Parathyroid adenoma (tissue), 2 donors: ENCODE results near the gene PML.
A peak's percentile ranks its signal among the peaks of the same experiment; 100 is the strongest.

Source experiments
- H2AFZ ChIP-seq: fragments of 300-600 bp; sonication (generic); one replicate; pipeline ENCODE4 v1.7.0; 2017; ENCODE audit warnings: antibody characterized with exemption, mild to moderate bottlenecking
- H3K27ac ChIP-seq: fragments of 300-600 bp; sonication (generic); one replicate; pipeline ENCODE4 v1.7.0; 2017
- H3K27me3 ChIP-seq: fragments of 300-600 bp; sonication (generic); one replicate; pipeline ENCODE4 v1.7.0; 2017; ENCODE audit warnings: low read length; ENCODE audit not compliant: control insufficient read depth, insufficient read depth
- H3K36me3 ChIP-seq: fragments of 300-600 bp; sonication (generic); one replicate; pipeline ENCODE4 v1.7.0; 2017; ENCODE audit warnings: low read length; ENCODE audit not compliant: control insufficient read depth, insufficient read depth
- H3K4me1 ChIP-seq: fragments of 300-600 bp; sonication (generic); one replicate; pipeline ENCODE4 v1.7.0; 2017; ENCODE audit warnings: control low read depth
- H3K4me2 ChIP-seq: fragments of 300-600 bp; sonication (generic); one replicate; pipeline ENCODE4 v1.7.0; 2017; ENCODE audit warnings: low read length
- H3K4me3 ChIP-seq: fragments of 300-600 bp; sonication (generic); one replicate; pipeline ENCODE4 v1.7.0; 2017; ENCODE audit warnings: low read depth, low read length
- H3K79me2 ChIP-seq: fragments of 300-600 bp; sonication (generic); one replicate; pipeline ENCODE4 v1.7.0; 2017; ENCODE audit warnings: control low read depth
- H3K9ac ChIP-seq: fragments of 300-600 bp; sonication (generic); one replicate; pipeline ENCODE4 v1.7.0; 2017; ENCODE audit warnings: mild to moderate bottlenecking
- H3K9me3 ChIP-seq: fragments of 300-600 bp; sonication (generic); one replicate; pipeline ENCODE4 v1.7.0; 2017; ENCODE audit warnings: low read length; ENCODE audit not compliant: control insufficient read depth
- CTCF ChIP-seq: fragments of 300-600 bp; sonication (generic); IDR thresholded peaks from one replicate; pipeline ENCODE4 v1.7.0; 2017; ENCODE audit warnings: antibody characterized with exemption, mild to moderate bottlenecking
- donor health status: primary hyperparathyroidism.

The PML gene

GRCh38 chr15:73962433-73962832 lies 32.1 kb upstream of the PML start:
- Histone ChIP-seq H3K36me3 (no peaks in the 10 kb centered on the region), H3K79me2 (no peaks in the 10 kb centered on the region), H2AFZ (no peak overlapping the region), H3K4me1 (no peaks in the 10 kb centered on the region), H3K9me3 (no peaks in the 10 kb centered on the region), H3K4me3 (no peak overlapping the region), H3K9ac (no peak overlapping the region), H3K27ac (no peak overlapping the region), H3K4me2 (no peak overlapping the region), H3K27me3 (no peaks in the 10 kb centered on the region)
- TF ChIP-seq CTCF: no peak

- Histone ChIP-seq H2AFZ (peak overlapping the region; percentile 61), H3K4me2 (no peak overlapping the region), H3K79me2 (no peaks in the 10 kb centered on the region), H3K27ac (no peak overlapping the region), H3K36me3 (no peaks in the 10 kb centered on the region), H3K4me3 (no peak overlapping the region), H3K27me3 (no peaks in the 10 kb centered on the region), H3K9me3 (no peaks in the 10 kb centered on the region), H3K4me1 (no peaks in the 10 kb centered on the region), H3K9ac (no peak overlapping the region)
- TF ChIP-seq CTCF: peak; percentile 84
Observed at GRCh38 chr15:73964736-73965093, 29.8 kb upstream of the PML start.

DNA sequence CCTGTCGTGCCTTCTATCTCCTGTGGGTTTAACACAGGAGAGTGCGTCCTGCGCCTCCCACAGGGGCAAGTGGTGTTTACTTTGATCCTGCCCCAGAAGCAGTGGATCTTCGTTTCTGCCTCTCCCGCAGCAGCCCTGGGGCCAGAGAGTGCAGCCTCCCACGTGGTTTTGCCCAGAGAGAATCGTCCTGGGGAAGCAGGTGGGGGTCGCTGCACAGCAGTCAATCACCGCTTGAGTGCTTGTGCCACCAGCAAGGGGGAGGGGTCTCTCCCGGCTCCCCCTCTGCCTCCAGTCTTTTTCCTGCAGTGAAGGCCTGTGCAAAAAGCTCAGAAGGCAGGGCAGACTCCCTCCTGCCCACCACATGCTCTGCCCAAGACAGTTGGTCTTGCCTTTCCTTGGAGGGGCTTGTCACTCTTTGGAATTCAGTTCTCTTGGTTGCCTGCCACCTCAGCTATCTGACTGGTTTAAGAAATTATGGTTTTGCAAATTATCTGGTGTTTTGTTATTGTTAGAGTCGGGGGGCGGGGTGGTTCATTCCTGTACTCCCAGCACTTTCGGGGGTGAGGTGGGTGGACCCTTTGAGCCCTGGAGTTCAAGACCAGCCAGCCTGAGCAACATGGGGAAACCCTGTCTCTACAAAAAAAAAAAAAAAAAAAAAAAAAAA lies 29.3 kb upstream of the PML start:
- no peak for TF ChIP-seq CTCF
- Histone ChIP-seq H3K4me2 (no peak overlapping the region), H3K27me3 (no peaks in the 10 kb centered on the region), H3K4me3 (no peak overlapping the region), H3K36me3 (no peaks in the 10 kb centered on the region), H3K4me1 (no peaks in the 10 kb centered on the region), H3K9me3 (no peaks in the 10 kb centered on the region), H2AFZ (peak overlapping the region; percentile 61), H3K79me2 (no peaks in the 10 kb centered on the region), H3K27ac (no peak overlapping the region), H3K9ac (no peak overlapping the region)

DNA sequence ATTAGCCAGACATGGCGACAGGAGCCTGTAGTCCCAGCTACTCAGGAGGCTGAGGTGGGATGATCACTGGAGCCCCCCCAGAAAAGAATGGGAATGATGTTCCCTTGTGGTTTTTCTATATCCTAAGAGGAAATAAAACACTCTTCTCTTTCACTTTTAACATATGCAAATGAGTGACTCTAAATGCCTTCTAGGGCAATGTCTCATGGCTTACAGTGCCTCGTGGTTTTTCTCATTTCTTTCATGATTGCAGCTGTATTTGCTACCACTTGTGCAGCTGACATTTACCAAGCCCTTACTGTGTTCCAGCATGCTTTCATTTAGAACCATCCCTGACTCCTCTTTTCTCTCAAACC lies 28.8 kb upstream of the PML start:
- Histone ChIP-seq H3K4me2 (no peak overlapping the region), H3K36me3 (no peaks in the 10 kb centered on the region), H2AFZ (no peak overlapping the region), H3K79me2 (no peaks in the 10 kb centered on the region), H3K27ac (no peak overlapping the region), H3K9ac (no peak overlapping the region), H3K4me3 (no peak overlapping the region), H3K4me1 (no peaks in the 10 kb centered on the region), H3K27me3 (no peaks in the 10 kb centered on the region), H3K9me3 (no peaks in the 10 kb centered on the region)
- TF ChIP-seq CTCF: no peak

- no peak overlapping the region for H3K4me3 ChIP-seq
- no peaks in the 10 kb centered on the region for H3K9me3 ChIP-seq
- H3K79me2 ChIP-seq: no peaks in the 10 kb centered on the region
- H3K36me3 ChIP-seq: no peaks in the 10 kb centered on the region
- no peak for TF ChIP-seq CTCF
- no peaks in the 10 kb centered on the region for H3K27me3 ChIP-seq
- no peak overlapping the region for H3K9ac ChIP-seq
- H3K4me2 ChIP-seq: no peak overlapping the region
- H3K4me1 ChIP-seq: no peaks in the 10 kb centered on the region
- no peak overlapping the region for H3K27ac ChIP-seq
- no peak overlapping the region for H2AFZ ChIP-seq
Observed at GRCh38 chr15:73968461-73968860, 26.1 kb upstream of the PML start.
